ENCODE measurements around the gene NVL. TPM values are rescaled to one million over a fixed set of nuclear protein-coding genes. Genes with fewer than 3 reads are reported as not detected.

NVL gene
- total RNA-seq, 1 experiment from 2014 or later = 33.4 TPM

DNA sequence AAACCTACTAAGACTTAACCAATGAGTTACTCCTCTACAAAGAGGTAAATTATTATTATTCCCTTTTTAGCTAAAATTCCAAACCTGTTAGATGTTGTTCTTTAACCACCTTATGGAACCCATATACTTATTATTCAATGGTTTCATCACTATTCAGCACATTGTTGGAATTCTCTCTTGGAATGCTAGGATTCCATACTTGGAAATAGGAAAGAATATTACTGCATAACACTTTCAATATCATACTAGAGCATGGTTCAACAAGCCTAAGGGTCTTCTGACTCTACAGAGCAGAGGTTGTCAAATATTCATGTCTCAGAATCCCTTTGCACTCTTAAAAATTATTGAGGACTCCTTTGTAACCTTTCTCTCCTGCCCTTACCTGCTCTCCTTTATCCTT, 77.5 kb downstream of the NVL start:
- peak overlapping the region; percentile 73 for H3K27ac Mint-ChIP-seq
- DNase-seq (ENCODE audit: low spot score) (no peak), ATAC-seq (no peak)
- H3K4me1 Mint-ChIP-seq = peaks cover 17% of the 10 kb centered on the region
- no peak for TF ChIP-seq NFE2L1 (CRISPR knock-in tag; IDR thresholded peaks at IDR 0.05)
- TF ChIP-seq, protein P1, sequence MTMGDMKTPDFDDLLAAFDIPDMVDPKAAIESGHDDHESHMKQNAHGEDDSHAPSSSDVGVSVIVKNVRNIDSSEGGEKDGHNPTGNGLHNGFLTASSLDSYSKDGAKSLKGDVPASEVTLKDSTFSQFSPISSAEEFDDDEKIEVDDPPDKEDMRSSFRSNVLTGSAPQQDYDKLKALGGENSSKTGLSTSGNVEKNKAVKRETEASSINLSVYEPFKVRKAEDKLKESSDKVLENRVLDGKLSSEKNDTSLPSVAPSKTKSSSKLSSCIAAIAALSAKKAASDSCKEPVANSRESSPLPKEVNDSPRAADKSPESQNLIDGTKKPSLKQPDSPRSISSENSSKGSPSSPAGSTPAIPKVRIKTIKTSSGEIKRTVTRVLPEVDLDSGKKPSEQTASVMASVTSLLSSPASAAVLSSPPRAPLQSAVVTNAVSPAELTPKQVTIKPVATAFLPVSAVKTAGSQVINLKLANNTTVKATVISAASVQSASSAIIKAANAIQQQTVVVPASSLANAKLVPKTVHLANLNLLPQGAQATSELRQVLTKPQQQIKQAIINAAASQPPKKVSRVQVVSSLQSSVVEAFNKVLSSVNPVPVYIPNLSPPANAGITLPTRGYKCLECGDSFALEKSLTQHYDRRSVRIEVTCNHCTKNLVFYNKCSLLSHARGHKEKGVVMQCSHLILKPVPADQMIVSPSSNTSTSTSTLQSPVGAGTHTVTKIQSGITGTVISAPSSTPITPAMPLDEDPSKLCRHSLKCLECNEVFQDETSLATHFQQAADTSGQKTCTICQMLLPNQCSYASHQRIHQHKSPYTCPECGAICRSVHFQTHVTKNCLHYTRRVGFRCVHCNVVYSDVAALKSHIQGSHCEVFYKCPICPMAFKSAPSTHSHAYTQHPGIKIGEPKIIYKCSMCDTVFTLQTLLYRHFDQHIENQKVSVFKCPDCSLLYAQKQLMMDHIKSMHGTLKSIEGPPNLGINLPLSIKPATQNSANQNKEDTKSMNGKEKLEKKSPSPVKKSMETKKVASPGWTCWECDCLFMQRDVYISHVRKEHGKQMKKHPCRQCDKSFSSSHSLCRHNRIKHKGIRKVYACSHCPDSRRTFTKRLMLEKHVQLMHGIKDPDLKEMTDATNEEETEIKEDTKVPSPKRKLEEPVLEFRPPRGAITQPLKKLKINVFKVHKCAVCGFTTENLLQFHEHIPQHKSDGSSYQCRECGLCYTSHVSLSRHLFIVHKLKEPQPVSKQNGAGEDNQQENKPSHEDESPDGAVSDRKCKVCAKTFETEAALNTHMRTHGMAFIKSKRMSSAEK (CRISPR knock-in tag; IDR thresholded peaks at IDR 0.05; ENCODE audit: borderline replicate concordance) = no peak
- no peak for TF ChIP-seq TEAD1 (CRISPR knock-in tag; IDR thresholded peaks at IDR 0.05)
- TF ChIP-seq, protein P2, sequence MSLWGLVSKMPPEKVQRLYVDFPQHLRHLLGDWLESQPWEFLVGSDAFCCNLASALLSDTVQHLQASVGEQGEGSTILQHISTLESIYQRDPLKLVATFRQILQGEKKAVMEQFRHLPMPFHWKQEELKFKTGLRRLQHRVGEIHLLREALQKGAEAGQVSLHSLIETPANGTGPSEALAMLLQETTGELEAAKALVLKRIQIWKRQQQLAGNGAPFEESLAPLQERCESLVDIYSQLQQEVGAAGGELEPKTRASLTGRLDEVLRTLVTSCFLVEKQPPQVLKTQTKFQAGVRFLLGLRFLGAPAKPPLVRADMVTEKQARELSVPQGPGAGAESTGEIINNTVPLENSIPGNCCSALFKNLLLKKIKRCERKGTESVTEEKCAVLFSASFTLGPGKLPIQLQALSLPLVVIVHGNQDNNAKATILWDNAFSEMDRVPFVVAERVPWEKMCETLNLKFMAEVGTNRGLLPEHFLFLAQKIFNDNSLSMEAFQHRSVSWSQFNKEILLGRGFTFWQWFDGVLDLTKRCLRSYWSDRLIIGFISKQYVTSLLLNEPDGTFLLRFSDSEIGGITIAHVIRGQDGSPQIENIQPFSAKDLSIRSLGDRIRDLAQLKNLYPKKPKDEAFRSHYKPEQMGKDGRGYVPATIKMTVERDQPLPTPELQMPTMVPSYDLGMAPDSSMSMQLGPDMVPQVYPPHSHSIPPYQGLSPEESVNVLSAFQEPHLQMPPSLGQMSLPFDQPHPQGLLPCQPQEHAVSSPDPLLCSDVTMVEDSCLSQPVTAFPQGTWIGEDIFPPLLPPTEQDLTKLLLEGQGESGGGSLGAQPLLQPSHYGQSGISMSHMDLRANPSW (CRISPR knock-in tag; conservative IDR thresholded peaks at IDR 0.05; ENCODE audit: low read depth) = no peak
- TF ChIP-seq SP1 (CRISPR knock-in tag; conservative IDR thresholded peaks at IDR 0.05) = no peak
- no peak for TF ChIP-seq GRHL2 (CRISPR knock-in tag; IDR thresholded peaks at IDR 0.05; ENCODE audit: insufficient replicate concordance, severe bottlenecking)
- no peak for TF ChIP-seq NR1H2 (CRISPR knock-in tag; IDR thresholded peaks at IDR 0.05)
- no peak for TF ChIP-seq NFYB (CRISPR knock-in tag; conservative IDR thresholded peaks at IDR 0.05; ENCODE audit: low read depth)
- TF ChIP-seq ZNF671 (CRISPR knock-in tag; IDR thresholded peaks at IDR 0.05) = no peak
- no peak for TF ChIP-seq GTF2I (CRISPR knock-in tag; conservative IDR thresholded peaks at IDR 0.05)
- TF ChIP-seq, protein P3, sequence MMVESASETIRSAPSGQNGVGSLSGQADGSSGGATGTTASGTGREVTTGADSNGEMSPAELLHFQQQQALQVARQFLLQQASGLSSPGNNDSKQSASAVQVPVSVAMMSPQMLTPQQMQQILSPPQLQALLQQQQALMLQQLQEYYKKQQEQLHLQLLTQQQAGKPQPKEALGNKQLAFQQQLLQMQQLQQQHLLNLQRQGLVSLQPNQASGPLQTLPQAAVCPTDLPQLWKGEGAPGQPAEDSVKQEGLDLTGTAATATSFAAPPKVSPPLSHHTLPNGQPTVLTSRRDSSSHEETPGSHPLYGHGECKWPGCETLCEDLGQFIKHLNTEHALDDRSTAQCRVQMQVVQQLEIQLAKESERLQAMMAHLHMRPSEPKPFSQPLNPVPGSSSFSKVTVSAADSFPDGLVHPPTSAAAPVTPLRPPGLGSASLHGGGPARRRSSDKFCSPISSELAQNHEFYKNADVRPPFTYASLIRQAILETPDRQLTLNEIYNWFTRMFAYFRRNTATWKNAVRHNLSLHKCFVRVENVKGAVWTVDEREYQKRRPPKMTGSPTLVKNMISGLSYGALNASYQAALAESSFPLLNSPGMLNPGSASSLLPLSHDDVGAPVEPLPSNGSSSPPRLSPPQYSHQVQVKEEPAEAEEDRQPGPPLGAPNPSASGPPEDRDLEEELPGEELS (CRISPR knock-in tag; IDR thresholded peaks at IDR 0.05) = no peak
- TF ChIP-seq, protein P4, sequence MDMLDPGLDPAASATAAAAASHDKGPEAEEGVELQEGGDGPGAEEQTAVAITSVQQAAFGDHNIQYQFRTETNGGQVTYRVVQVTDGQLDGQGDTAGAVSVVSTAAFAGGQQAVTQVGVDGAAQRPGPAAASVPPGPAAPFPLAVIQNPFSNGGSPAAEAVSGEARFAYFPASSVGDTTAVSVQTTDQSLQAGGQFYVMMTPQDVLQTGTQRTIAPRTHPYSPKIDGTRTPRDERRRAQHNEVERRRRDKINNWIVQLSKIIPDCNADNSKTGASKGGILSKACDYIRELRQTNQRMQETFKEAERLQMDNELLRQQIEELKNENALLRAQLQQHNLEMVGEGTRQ (CRISPR knock-in tag; IDR thresholded peaks at IDR 0.05) = no peak
- H3K36me3 Mint-ChIP-seq = peaks cover 23% of the 10 kb centered on the region
- ChIA-PET POLR2A (interaction anchor here (0.6 kb wide), 1 partner anchor 459 kb away, joined by 4 read pairs; no protein-coding TSS in a partner anchor), CTCF (no interaction called here)
- H3K9me3 Mint-ChIP-seq = no peaks in the 10 kb centered on the region
- no peaks in the 10 kb centered on the region for H3K27me3 Mint-ChIP-seq (ENCODE audit: low read depth)
- no peak overlapping the region for H3K4me3 Mint-ChIP-seq

DNA sequence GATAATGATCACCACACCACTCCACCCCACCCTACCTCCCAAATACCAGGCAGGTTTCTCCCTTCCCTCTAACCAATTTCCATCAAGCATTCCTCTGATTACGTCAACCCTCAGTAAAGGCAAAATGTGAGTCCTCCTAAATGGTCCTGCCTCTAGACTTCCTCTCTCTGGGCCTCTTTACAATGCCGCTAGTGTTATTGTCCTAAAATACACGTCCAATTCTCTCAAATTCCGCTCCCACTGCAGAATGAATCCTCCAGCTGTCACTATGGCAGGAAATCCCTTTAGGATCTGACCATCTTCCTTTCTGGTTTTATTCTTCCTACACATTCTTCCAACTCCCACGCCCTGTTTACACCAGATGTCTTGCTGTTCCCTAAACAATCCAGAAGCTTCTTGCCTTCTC, 78.2 kb downstream of the NVL start:
- Mint-ChIP-seq H3K27ac (peak overlapping the region; percentile 62), H3K27me3 (ENCODE audit: low read depth) (no peaks in the 10 kb centered on the region), H3K36me3 (peaks cover 23% of the 10 kb centered on the region), H3K9me3 (no peaks in the 10 kb centered on the region), H3K4me3 (no peak overlapping the region), H3K4me1 (peaks cover 9% of the 10 kb centered on the region)
- ATAC-seq (no peak), DNase-seq (ENCODE audit: low spot score) (no peak)
- CTCF ChIA-PET = interaction anchor here (0.6 kb wide), 1 partner anchor 12 kb away, joined by 3 read pairs; no protein-coding TSS in a partner anchor
- POLR2A ChIA-PET = interaction anchor here (0.6 kb wide), 1 partner anchor 460 kb away, joined by 4 read pairs; no protein-coding TSS in a partner anchor
- TF ChIP-seq NFE2L1 (CRISPR knock-in tag; IDR thresholded peaks at IDR 0.05) (no peak), NFYB (CRISPR knock-in tag; conservative IDR thresholded peaks at IDR 0.05; ENCODE audit: low read depth) (no peak), SOX15 (CRISPR knock-in tag; IDR thresholded peaks at IDR 0.05) (no peak), SP1 (CRISPR knock-in tag; conservative IDR thresholded peaks at IDR 0.05) (no peak), FOXJ3 (CRISPR knock-in tag; IDR thresholded peaks at IDR 0.05; ENCODE audit: borderline replicate concordance) (no peak), JAZF1 (CRISPR knock-in tag; IDR thresholded peaks at IDR 0.05) (no peak)
- TF ChIP-seq, protein P5, sequence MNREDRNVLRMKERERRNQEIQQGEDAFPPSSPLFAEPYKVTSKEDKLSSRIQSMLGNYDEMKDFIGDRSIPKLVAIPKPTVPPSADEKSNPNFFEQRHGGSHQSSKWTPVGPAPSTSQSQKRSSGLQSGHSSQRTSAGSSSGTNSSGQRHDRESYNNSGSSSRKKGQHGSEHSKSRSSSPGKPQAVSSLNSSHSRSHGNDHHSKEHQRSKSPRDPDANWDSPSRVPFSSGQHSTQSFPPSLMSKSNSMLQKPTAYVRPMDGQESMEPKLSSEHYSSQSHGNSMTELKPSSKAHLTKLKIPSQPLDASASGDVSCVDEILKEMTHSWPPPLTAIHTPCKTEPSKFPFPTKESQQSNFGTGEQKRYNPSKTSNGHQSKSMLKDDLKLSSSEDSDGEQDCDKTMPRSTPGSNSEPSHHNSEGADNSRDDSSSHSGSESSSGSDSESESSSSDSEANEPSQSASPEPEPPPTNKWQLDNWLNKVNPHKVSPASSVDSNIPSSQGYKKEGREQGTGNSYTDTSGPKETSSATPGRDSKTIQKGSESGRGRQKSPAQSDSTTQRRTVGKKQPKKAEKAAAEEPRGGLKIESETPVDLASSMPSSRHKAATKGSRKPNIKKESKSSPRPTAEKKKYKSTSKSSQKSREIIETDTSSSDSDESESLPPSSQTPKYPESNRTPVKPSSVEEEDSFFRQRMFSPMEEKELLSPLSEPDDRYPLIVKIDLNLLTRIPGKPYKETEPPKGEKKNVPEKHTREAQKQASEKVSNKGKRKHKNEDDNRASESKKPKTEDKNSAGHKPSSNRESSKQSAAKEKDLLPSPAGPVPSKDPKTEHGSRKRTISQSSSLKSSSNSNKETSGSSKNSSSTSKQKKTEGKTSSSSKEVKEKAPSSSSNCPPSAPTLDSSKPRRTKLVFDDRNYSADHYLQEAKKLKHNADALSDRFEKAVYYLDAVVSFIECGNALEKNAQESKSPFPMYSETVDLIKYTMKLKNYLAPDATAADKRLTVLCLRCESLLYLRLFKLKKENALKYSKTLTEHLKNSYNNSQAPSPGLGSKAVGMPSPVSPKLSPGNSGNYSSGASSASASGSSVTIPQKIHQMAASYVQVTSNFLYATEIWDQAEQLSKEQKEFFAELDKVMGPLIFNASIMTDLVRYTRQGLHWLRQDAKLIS (CRISPR knock-in tag; IDR thresholded peaks at IDR 0.05; ENCODE audit: borderline replicate concordance) = no peak
- TF ChIP-seq, protein P2 (CRISPR knock-in tag; conservative IDR thresholded peaks at IDR 0.05; ENCODE audit: low read depth) = no peak
- TF ChIP-seq, protein P6, sequence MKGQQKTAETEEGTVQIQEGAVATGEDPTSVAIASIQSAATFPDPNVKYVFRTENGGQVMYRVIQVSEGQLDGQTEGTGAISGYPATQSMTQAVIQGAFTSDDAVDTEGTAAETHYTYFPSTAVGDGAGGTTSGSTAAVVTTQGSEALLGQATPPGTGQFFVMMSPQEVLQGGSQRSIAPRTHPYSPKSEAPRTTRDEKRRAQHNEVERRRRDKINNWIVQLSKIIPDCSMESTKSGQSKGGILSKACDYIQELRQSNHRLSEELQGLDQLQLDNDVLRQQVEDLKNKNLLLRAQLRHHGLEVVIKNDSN (CRISPR knock-in tag; IDR thresholded peaks at IDR 0.05) = no peak

All from WTC11 (cell line).